ENCODE results near the gene MOV10L1. TPM values are rescaled to one million over a fixed set of nuclear protein-coding genes. Genes with fewer than 3 reads are reported as not detected.

The MOV10L1 gene
- total and polyA plus RNA-seq, 2 experiments from 2014 or later: 0.73 to 1.8 TPM

DNA sequence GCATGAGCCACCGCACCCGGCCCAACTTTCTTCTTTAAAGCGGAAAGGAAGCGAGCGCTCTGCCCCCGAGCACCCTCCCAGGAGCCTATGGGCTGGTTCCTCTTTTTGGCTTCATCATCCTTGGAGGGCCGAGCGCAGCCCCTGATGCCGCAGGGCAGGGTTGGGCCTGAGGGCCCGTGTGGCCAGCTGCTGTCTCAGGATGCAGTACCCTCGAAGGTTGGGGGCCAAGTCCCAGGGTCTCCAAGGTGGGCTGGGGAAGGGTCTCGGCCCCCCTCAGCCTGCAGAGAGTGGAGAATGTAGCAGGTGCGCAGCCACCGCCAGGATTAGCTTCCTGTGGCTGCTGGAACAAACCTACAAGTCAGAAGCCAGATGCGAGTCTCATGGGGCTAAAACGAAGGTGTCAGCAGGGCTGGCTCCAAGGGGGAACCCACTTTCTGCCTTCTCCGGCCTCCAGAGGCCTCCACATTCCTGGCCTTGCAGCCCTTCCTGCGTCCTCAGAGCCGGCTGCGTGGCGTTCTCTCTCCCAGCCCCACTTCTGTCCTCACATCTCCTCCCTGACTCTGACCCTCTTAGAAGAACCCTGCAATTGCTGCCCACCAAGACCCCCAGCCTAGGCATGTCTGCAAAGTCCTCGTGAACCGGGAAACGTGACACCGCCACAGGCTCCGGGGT lies 83.6 kb downstream of the MOV10L1 start:
- Histone ChIP-seq H3K4me3 (no peak overlapping the region), H3K27me3 (ENCODE audit: insufficient read depth) (peaks cover 18% of the 10 kb centered on the region), H4K20me1 (replicated peaks; ENCODE audit: insufficient read depth) (no peaks in the 10 kb centered on the region), H3K4me1 (ENCODE audit: insufficient read depth) (0 out of 2 replicates have a peak, but pooled peaks cover 7% of the 10 kb centered on the region), H3K79me2 (replicated peaks; ENCODE audit: insufficient read depth) (no peaks in the 10 kb centered on the region), H3K9me2 (ENCODE audit: insufficient read depth) (no peaks in the 10 kb centered on the region), H3K27ac (ENCODE audit: low read depth) (no peak overlapping the region), H3K4me2 (no peak overlapping the region), H3F3A (replicated peaks; ENCODE audit: low read depth) (no peaks in the 10 kb centered on the region), H3K36me3 (ENCODE audit: insufficient read depth) (no peaks in the 10 kb centered on the region), H2AFZ (no peak overlapping the region)
- H3K27me3 Mint-ChIP-seq (ENCODE audit: insufficient read depth, low read depth, poor library complexity): peaks cover 22% of the 10 kb centered on the region
- no peak overlapping the region for H3K4me3 Mint-ChIP-seq
- no peaks in the 10 kb centered on the region for H3K9me3 Mint-ChIP-seq
- ATAC-seq (no peak), DNase-seq (ENCODE audit: low spot score) (no peak)
- peaks cover 5% of the 10 kb centered on the region for H3K4me1 Mint-ChIP-seq
- no peak overlapping the region for H3K27ac Mint-ChIP-seq
- TF ChIP-seq, protein P1, sequence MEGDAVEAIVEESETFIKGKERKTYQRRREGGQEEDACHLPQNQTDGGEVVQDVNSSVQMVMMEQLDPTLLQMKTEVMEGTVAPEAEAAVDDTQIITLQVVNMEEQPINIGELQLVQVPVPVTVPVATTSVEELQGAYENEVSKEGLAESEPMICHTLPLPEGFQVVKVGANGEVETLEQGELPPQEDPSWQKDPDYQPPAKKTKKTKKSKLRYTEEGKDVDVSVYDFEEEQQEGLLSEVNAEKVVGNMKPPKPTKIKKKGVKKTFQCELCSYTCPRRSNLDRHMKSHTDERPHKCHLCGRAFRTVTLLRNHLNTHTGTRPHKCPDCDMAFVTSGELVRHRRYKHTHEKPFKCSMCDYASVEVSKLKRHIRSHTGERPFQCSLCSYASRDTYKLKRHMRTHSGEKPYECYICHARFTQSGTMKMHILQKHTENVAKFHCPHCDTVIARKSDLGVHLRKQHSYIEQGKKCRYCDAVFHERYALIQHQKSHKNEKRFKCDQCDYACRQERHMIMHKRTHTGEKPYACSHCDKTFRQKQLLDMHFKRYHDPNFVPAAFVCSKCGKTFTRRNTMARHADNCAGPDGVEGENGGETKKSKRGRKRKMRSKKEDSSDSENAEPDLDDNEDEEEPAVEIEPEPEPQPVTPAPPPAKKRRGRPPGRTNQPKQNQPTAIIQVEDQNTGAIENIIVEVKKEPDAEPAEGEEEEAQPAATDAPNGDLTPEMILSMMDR (conservative IDR thresholded peaks at IDR 0.05; ENCODE audit: low read depth in 2 of 2): no peak
- TF ChIP-seq NANOG (IDR thresholded peaks at IDR 0.05; ENCODE audit: borderline replicate concordance) (no peak), JUNB (IDR thresholded peaks at IDR 0.05; ENCODE audit: unreplicated experiment) (no peak), ETS1 (IDR thresholded peaks at IDR 0.05) (no peak), ZNF114 (CRISPR knock-in tag; IDR thresholded peaks at IDR 0.05) (no peak), EZH2phosphoT487 (IDR thresholded peaks at IDR 0.05; ENCODE audit: unreplicated experiment) (no peak), EZH2 (IDR thresholded peaks at IDR 0.05; ENCODE audit: low read depth, unreplicated experiment) (no peak), ZNF462 (CRISPR knock-in tag; IDR thresholded peaks at IDR 0.05) (no peak), REST (IDR thresholded peaks at IDR 0.05; ENCODE audit: unreplicated experiment) (no peak), ZNF331 (CRISPR knock-in tag; IDR thresholded peaks at IDR 0.05; ENCODE audit: low read depth) (no peak), STAT1 (IDR thresholded peaks at IDR 0.05; ENCODE audit: unreplicated experiment) (no peak), CREB1 (CRISPR knock-in tag; IDR thresholded peaks at IDR 0.05; ENCODE audit: low read depth) (no peak), POLR2AphosphoS5 (IDR thresholded peaks at IDR 0.05; ENCODE audit: low read depth) (no peak)
- no peaks in the 10 kb centered on the region for H3K36me3 Mint-ChIP-seq (ENCODE audit: low read depth)

Data from GM23338 (cell line).